ENCODE measurements around the gene CYLD.

CYLD gene

GRCh38 chr16:50819706-50820105, 77.8 kb downstream of the CYLD start:
- Histone ChIP-seq H3K27me3 (replicated peaks; ENCODE audit: insufficient read depth, low read length) (no peaks in the 10 kb centered on the region), H3K9ac (ENCODE audit: low read length) (no peak overlapping the region), H4K20me1 (ENCODE audit: insufficient read depth, low read length) (no peaks in the 10 kb centered on the region), H3K9me3 (replicated peaks; ENCODE audit: insufficient read depth, low read length) (no peaks in the 10 kb centered on the region), H3K27ac (ENCODE audit: low read length) (no peak overlapping the region), H3F3A (ENCODE audit: insufficient read depth, low read length) (no peaks in the 10 kb centered on the region), H3K36me3 (replicated peaks; ENCODE audit: insufficient read depth, low read length) (no peaks in the 10 kb centered on the region), H3K79me2 (ENCODE audit: low read length) (no peaks in the 10 kb centered on the region), H3K9me2 (replicated peaks; ENCODE audit: insufficient read depth, low read length) (no peaks in the 10 kb centered on the region), H3K4me1 (ENCODE audit: low read length) (no peaks in the 10 kb centered on the region), H3K4me3 (ENCODE audit: low read length) (no peak overlapping the region), H2AFZ (ENCODE audit: low read length) (no peak overlapping the region), H3K4me2 (ENCODE audit: low read depth, low read length) (no peak overlapping the region)
- DNase-seq: no peak
- TF ChIP-seq, protein P1, sequence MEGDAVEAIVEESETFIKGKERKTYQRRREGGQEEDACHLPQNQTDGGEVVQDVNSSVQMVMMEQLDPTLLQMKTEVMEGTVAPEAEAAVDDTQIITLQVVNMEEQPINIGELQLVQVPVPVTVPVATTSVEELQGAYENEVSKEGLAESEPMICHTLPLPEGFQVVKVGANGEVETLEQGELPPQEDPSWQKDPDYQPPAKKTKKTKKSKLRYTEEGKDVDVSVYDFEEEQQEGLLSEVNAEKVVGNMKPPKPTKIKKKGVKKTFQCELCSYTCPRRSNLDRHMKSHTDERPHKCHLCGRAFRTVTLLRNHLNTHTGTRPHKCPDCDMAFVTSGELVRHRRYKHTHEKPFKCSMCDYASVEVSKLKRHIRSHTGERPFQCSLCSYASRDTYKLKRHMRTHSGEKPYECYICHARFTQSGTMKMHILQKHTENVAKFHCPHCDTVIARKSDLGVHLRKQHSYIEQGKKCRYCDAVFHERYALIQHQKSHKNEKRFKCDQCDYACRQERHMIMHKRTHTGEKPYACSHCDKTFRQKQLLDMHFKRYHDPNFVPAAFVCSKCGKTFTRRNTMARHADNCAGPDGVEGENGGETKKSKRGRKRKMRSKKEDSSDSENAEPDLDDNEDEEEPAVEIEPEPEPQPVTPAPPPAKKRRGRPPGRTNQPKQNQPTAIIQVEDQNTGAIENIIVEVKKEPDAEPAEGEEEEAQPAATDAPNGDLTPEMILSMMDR (IDR thresholded peaks at IDR 0.05; ENCODE audit: low read length): no peak
- TF ChIP-seq EZH2 (optimal IDR thresholded peaks at IDR 0.05; ENCODE audit: low read depth, low read length) (no peak), EZH2phosphoT487 (IDR thresholded peaks at IDR 0.05; ENCODE audit: low read length) (no peak)

DNA sequence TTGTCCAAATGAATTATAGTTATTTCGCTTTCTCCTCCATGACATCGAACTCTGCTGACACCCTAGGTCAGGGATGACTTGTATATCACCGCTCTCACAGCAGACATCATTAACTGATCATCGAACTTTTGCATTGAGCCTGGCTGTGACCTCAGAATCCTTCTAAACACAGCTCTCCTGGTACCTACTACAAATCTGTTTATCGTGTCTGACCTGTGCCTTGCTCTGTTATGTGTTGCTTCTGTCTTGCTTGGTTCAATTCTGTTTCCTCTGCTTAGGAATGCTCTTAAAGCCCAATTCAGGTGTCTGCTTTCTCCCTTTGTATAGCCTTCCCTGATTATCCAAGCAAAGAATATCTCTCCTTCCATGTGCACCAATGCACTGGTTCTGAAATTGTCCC, 78.3 kb downstream of the CYLD start:
- Histone ChIP-seq H3K4me2 (ENCODE audit: low read depth, low read length) (no peak overlapping the region), H3F3A (ENCODE audit: insufficient read depth, low read length) (no peaks in the 10 kb centered on the region), H3K9ac (ENCODE audit: low read length) (no peak overlapping the region), H3K79me2 (ENCODE audit: low read length) (no peaks in the 10 kb centered on the region), H3K4me1 (ENCODE audit: low read length) (no peaks in the 10 kb centered on the region), H4K20me1 (ENCODE audit: insufficient read depth, low read length) (no peaks in the 10 kb centered on the region), H3K27ac (ENCODE audit: low read length) (no peak overlapping the region), H2AFZ (ENCODE audit: low read length) (no peak overlapping the region), H3K9me2 (replicated peaks; ENCODE audit: insufficient read depth, low read length) (no peaks in the 10 kb centered on the region), H3K36me3 (replicated peaks; ENCODE audit: insufficient read depth, low read length) (no peaks in the 10 kb centered on the region), H3K27me3 (replicated peaks; ENCODE audit: insufficient read depth, low read length) (no peaks in the 10 kb centered on the region), H3K9me3 (replicated peaks; ENCODE audit: insufficient read depth, low read length) (no peaks in the 10 kb centered on the region), H3K4me3 (ENCODE audit: low read length) (no peak overlapping the region)
- DNase-seq: no peak
- TF ChIP-seq EZH2 (optimal IDR thresholded peaks at IDR 0.05; ENCODE audit: low read depth, low read length) (no peak), EZH2phosphoT487 (IDR thresholded peaks at IDR 0.05; ENCODE audit: low read length) (no peak)
- TF ChIP-seq, protein P1 (IDR thresholded peaks at IDR 0.05; ENCODE audit: low read length): no peak

DNA sequence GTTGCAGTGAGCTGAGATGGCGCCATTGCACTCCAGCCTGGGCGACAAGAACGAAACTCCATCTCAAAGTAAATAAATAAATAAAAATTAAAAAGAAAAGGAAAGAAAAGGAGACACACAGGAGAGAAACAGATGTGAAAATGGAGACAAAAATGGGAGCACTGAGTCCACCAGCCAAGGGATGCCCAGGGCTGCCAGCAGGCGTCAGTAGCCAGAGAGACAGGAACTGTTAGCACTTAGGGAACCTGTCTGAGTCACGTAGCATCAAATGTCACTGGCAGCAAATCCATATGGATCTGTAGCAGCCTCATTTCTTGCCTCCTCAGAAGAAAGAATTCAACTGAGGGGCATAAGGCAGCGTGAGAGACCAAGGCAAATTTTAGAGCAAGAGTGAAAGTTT, 79.7 kb downstream of the CYLD start:
- no peak for DNase-seq
- TF ChIP-seq, protein P1 (IDR thresholded peaks at IDR 0.05; ENCODE audit: low read length): no peak
- TF ChIP-seq EZH2 (optimal IDR thresholded peaks at IDR 0.05; ENCODE audit: low read depth, low read length) (no peak), EZH2phosphoT487 (IDR thresholded peaks at IDR 0.05; ENCODE audit: low read length) (no peak)
- H3K4me1 ChIP-seq (ENCODE audit: low read length): no peaks in the 10 kb centered on the region
- no peaks in the 10 kb centered on the region for H3F3A ChIP-seq (ENCODE audit: insufficient read depth, low read length)
- H4K20me1 ChIP-seq (ENCODE audit: insufficient read depth, low read length): no peaks in the 10 kb centered on the region
- H3K27me3 ChIP-seq (replicated peaks; ENCODE audit: insufficient read depth, low read length): no peaks in the 10 kb centered on the region
- H3K79me2 ChIP-seq (ENCODE audit: low read length): no peaks in the 10 kb centered on the region
- H3K9ac ChIP-seq (ENCODE audit: low read length): no peak overlapping the region
- no peak overlapping the region for H3K4me2 ChIP-seq (ENCODE audit: low read depth, low read length)
- no peaks in the 10 kb centered on the region for H3K36me3 ChIP-seq (replicated peaks; ENCODE audit: insufficient read depth, low read length)
- H3K9me2 ChIP-seq (replicated peaks; ENCODE audit: insufficient read depth, low read length): no peaks in the 10 kb centered on the region
- no peak overlapping the region for H3K4me3 ChIP-seq (ENCODE audit: low read length)
- H3K27ac ChIP-seq (ENCODE audit: low read length): no peak overlapping the region
- H2AFZ ChIP-seq (ENCODE audit: low read length): no peak overlapping the region
- no peaks in the 10 kb centered on the region for H3K9me3 ChIP-seq (replicated peaks; ENCODE audit: insufficient read depth, low read length)

All from MM.1S (cell line).